IMR-90 (cell line): Measurements from ENCODE around the gene TFEB. TPM values are rescaled to one million over a fixed set of nuclear protein-coding genes. Genes with fewer than 3 reads are reported as not detected.

Experiments used
- ATAC-seq: fragments of 200-7000 bp; cut with Tn5 transposase; 2 replicates; pipeline ENCODE4 v1.9.1; 2020; ENCODE audit warnings: low read depth, mild to moderate bottlenecking, moderate library complexity
- BruUV-seq: library from RNA; stranded (reverse); fragments of 400-500 nt; replicated peaks from 2 replicates; lab custom pipeline; 2021; lab: Mats Ljungman, UMichigan
- CTCF ChIA-PET: fragments of 300-600 bp; formaldehyde crosslinking; extraction: SDS; loops from one replicate; lab custom pipeline; 2021; ENCODE audit warnings: antibody characterized with exemption; lab: Yijun Ruan, JAX
- POLR2A ChIA-PET: fragments of 300-600 bp; sonication (Branson Sonifier 250); formaldehyde crosslinking; loops from one replicate; lab custom pipeline; 2022; ENCODE audit warnings: antibody characterized with exemption; ENCODE audit not compliant: unreplicated experiment; lab: Charles Lee
- DNase-seq: peaks from one replicate; pipeline ENCODE4 v3.0.0; 2013
- H2AFZ ChIP-seq: replicated peaks from 2 replicates; pipeline ENCODE3; 2013; ENCODE audit warnings: low read length, mild to moderate bottlenecking; ENCODE audit not compliant: poor library complexity
- H2AK5ac ChIP-seq: 2 replicates; pipeline ENCODE4 v1.6.1; 2013; ENCODE audit warnings: low read depth, low read length, inconsistent platforms
- H2AK9ac ChIP-seq: replicated peaks from 2 replicates; pipeline ENCODE3; 2013; ENCODE audit warnings: mild to moderate bottlenecking, low read depth, low read length, moderate library complexity; ENCODE audit not compliant: poor library complexity
- H2BK120ac ChIP-seq: 2 replicates; pipeline ENCODE4 v1.6.1; 2013; ENCODE audit warnings: low read depth, low read length, inconsistent platforms
- H2BK15ac ChIP-seq: 3 replicates; pipeline ENCODE4 v1.6.1; 2013; ENCODE audit warnings: low read depth, low read length, inconsistent platforms
- H2BK20ac ChIP-seq: 2 replicates; pipeline ENCODE4 v1.6.1; 2013; ENCODE audit warnings: low read depth, mild to moderate bottlenecking, inconsistent platforms, low read length, moderate library complexity
- H2BK5ac ChIP-seq: 2 replicates; pipeline ENCODE4 v1.6.1; 2013; ENCODE audit warnings: mild to moderate bottlenecking, low read depth, low read length, inconsistent platforms; ENCODE audit not compliant: poor library complexity, severe bottlenecking
- H3K14ac ChIP-seq: replicated peaks from 2 replicates; pipeline ENCODE4 v1.6.1; 2013; ENCODE audit warnings: low read depth, low read length, inconsistent platforms
- H3K18ac ChIP-seq: 2 replicates; pipeline ENCODE4 v1.6.1; 2013; ENCODE audit warnings: low read depth, low read length, control low read depth
- H3K23ac ChIP-seq: 2 replicates; pipeline ENCODE4 v1.6.1; 2013; ENCODE audit warnings: low read depth, low read length, inconsistent platforms
- H3K27ac ChIP-seq: 2 replicates; pipeline ENCODE4 v1.5.1; 2013; ENCODE audit warnings: mild to moderate bottlenecking, control low read depth, low read length; ENCODE audit not compliant: insufficient read depth
- H3K27me3 ChIP-seq: 2 replicates; pipeline ENCODE4 v1.6.1; 2013; ENCODE audit warnings: low read length; ENCODE audit not compliant: control insufficient read depth, insufficient read depth
- H3K36me3 ChIP-seq: 2 replicates; pipeline ENCODE4 v1.6.1; 2013; ENCODE audit warnings: low read length, mixed read lengths; ENCODE audit not compliant: control insufficient read depth, insufficient read depth
- H3K4ac ChIP-seq: 2 replicates; pipeline ENCODE4 v1.6.1; 2013; ENCODE audit warnings: low read depth, low read length, inconsistent platforms
- H3K4me1 ChIP-seq: 2 replicates; pipeline ENCODE4 v1.6.1; 2013; ENCODE audit warnings: low read length, mixed read lengths; ENCODE audit not compliant: control insufficient read depth, insufficient read depth
- H3K4me2 ChIP-seq: 2 replicates; pipeline ENCODE4 v1.6.1; 2013; ENCODE audit warnings: low read depth, mild to moderate bottlenecking, control low read depth, low read length, moderate library complexity
- H3K4me3 ChIP-seq: 2 replicates; pipeline ENCODE4 v1.5.1; 2013; ENCODE audit warnings: low read depth, mild to moderate bottlenecking, control low read depth, low read length, moderate library complexity; ENCODE audit not compliant: insufficient read depth
- H3K56ac ChIP-seq: 2 replicates; pipeline ENCODE4 v1.6.1; 2013; ENCODE audit warnings: low read length, inconsistent platforms; ENCODE audit not compliant: insufficient read depth; ENCODE audit errors: extremely low read depth
- H3K79me1 ChIP-seq, 2 experiments: 2 replicates each; pipeline ENCODE4 v1.6.1; 2013; ENCODE audit warnings: low read length in 2 of 2, inconsistent platforms in 1 of 2, low read depth in 1 of 2
- H3K9ac ChIP-seq: 2 replicates; pipeline ENCODE4 v1.6.1; 2013; ENCODE audit warnings: low read depth, low read length, control low read depth
- H3K9me1 ChIP-seq: 2 replicates; pipeline ENCODE4 v1.6.1; 2013; ENCODE audit warnings: low read length, inconsistent platforms; ENCODE audit not compliant: insufficient read depth
- H3K9me3 ChIP-seq: 2 replicates; pipeline ENCODE4 v1.6.1; 2013; ENCODE audit warnings: low read length; ENCODE audit not compliant: control insufficient read depth, insufficient read depth
- H4K20me1 ChIP-seq: 2 replicates; pipeline ENCODE4 v1.6.1; 2013; ENCODE audit warnings: low read length, inconsistent platforms; ENCODE audit not compliant: insufficient read depth
- H4K5ac ChIP-seq: 2 replicates; pipeline ENCODE4 v1.6.1; 2013; ENCODE audit warnings: mild to moderate bottlenecking, low read depth, low read length, control low read depth
- H4K8ac ChIP-seq, 2 experiments: 2 replicates each; pipeline ENCODE4 v1.6.1; 2013; ENCODE audit warnings: low read depth in 2 of 2, low read length in 2 of 2, control low read depth in 1 of 2, inconsistent platforms in 1 of 2
- H4K91ac ChIP-seq: 2 replicates; pipeline ENCODE4 v1.6.1; 2013; ENCODE audit warnings: low read depth, low read length, inconsistent platforms; ENCODE audit not compliant: insufficient read depth
- CTCF ChIP-seq: conservative IDR thresholded peaks from 2 replicates; pipeline ENCODE4 v1.5.1; 2012; ENCODE audit warnings: mild to moderate bottlenecking, low read depth, low read length, improper control_type of control experiment
- MXI1 ChIP-seq: IDR thresholded peaks from 2 replicates; pipeline ENCODE4 v1.6.1; 2012; ENCODE audit warnings: low read depth, mild to moderate bottlenecking, low read length, moderate library complexity, borderline replicate concordance
- SMC3 ChIP-seq: fragments of 150-350 bp; IDR thresholded peaks from 2 replicates; pipeline ENCODE4 v1.6.1; 2016; ENCODE audit warnings: low read depth, mild to moderate bottlenecking, antibody characterized with exemption, low read length, moderate library complexity
- whole genome bisulfite sequencing, 2 experiments: methylation state at CpG; one replicate each; pipeline versions ENCODE4 v1.1.5 to v1.1.7; 2013; ENCODE audit warnings: missing lambda C conversion rate in 2 of 2; ENCODE audit not compliant: insufficient read length in 1 of 2; ENCODE audit errors: extremely low coverage in 2 of 2; 5-methylcytosine and 5-hydroxymethylcytosine counted together
- dilution Hi-C: fragments of 300-500 bp; cut with HindIII; formaldehyde crosslinking; loops from one replicate; pipeline ENCODE4 v1.14.3; 2018; ENCODE audit warnings: low sequenced_read_pairs; ENCODE audit not compliant: unreplicated experiment
- in situ Hi-C: fragments of 300-500 bp; cut with MboI; formaldehyde crosslinking; loops from 3 replicates; pipeline ENCODE4 v1.14.3; 2019; ENCODE audit warnings: low sequenced_read_pairs, inconsistent platforms, mixed read lengths
- intact Hi-C: fragments of 100-400 bp; cut with micrococcal nuclease; formaldehyde crosslinking; loops from 2 replicates; pipeline ENCODE4 v1.10.0; 2022
- polyA plus RNA-seq, 3 experiments: library from polyadenylated mRNA; depleted of rRNA; stranded (reverse); fragments of >200 nt; gene quantifications; 2 replicates each; pipeline ENCODE4 v1.2.3, GENCODE V29; 2012; ENCODE audit warnings: low replicate concordance in 1 of 3
- total RNA-seq: library from RNA; depleted of rRNA; stranded (reverse); fragments of >200 nt; gene quantifications from 2 replicates; pipeline ENCODE4 v1.2.3, GENCODE V29; 2012

The TFEB gene
- total and polyA plus RNA-seq, 2 of the 4 experiments (the other 2 are of a cell fraction) = 4.5 to 4.9 TPM

DNA sequence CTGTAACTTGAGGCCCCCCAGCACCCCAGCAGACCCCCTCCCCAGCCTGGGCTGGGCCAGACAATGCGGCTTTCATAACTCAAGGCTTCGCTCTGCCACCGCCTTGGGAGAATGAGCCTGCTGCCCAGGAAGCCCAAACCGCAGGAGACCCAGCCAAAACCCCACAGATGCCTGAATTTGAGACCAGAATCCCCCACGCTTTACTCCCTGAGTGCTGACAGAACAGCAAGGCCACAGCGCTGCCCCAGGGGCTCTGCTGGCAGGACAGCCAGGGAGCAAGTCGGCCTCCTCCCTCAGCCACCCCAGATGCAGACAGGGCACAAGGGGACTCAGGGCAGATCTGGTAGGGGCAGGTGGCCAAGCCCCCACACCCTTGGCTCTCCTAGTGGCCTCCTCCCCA is 95.0 kb downstream of the TFEB start:
- H2AK9ac ChIP-seq = no peak overlapping the region
- DNase-seq = no peak
- no peaks in the 10 kb centered on the region for H3K36me3 ChIP-seq
- ATAC-seq = no peak
- no peak overlapping the region for H3K14ac ChIP-seq
- no peak overlapping the region for H2BK120ac ChIP-seq
- H2BK15ac ChIP-seq = no peak overlapping the region
- H2BK5ac ChIP-seq = no peak overlapping the region
- no peak overlapping the region for H3K9ac ChIP-seq
- no peaks in the 10 kb centered on the region for H3K9me1 ChIP-seq
- H4K8ac ChIP-seq = no peak overlapping the region
- H3K79me1 ChIP-seq = no peaks in the 10 kb centered on the region
- ChIA-PET CTCF (no interaction called here), POLR2A (no interaction called here)
- no peaks in the 10 kb centered on the region for H3K4me1 ChIP-seq
- H3K56ac ChIP-seq = no peak overlapping the region
- no peak overlapping the region for H2AFZ ChIP-seq
- H4K5ac ChIP-seq = no peak overlapping the region
- no peaks in the 10 kb centered on the region; the same call in 1 of the 2 replicates for H3K9me3 ChIP-seq
- no peak overlapping the region for H3K23ac ChIP-seq
- H3K18ac ChIP-seq = no peak overlapping the region
- H4K20me1 ChIP-seq = no peaks in the 10 kb centered on the region; the same call in 1 of the 2 replicates
- dilution Hi-C loops = no loop called here
- H3K27me3 ChIP-seq = peaks cover 95% of the 10 kb centered on the region
- H2BK20ac ChIP-seq = no peak overlapping the region
- H3K27ac ChIP-seq = no peak overlapping the region
- H3K4me2 ChIP-seq = no peak overlapping the region
- no peak overlapping the region for H2AK5ac ChIP-seq
- no peak overlapping the region for H3K4me3 ChIP-seq
- no CpG with 5 or more reads among the region's 7 CpGs for WGBS, 2 experiments
- intact Hi-C loops = no loop called here
- in situ Hi-C loops = no loop called here
- no peak overlapping the region for H3K4ac ChIP-seq
- BruUV-seq = no TSS peak
- no peak overlapping the region for H4K91ac ChIP-seq
- TF ChIP-seq CTCF = no peak
- no peak for TF ChIP-seq SMC3
- TF ChIP-seq MXI1 = no peak
